NCI-H345 treated with DMSO at 0.1 percent for 48 hours (cell line): ENCODE data around the gene NFIC.
A peak's percentile ranks its signal among the peaks of the same experiment; 100 is the strongest.
"Not testable (repeated sequence)": the region's sequence is repeated elsewhere in the genome, so short reads cannot be mapped to it uniquely, and the experiment has no call there.

Experiments
- DNase-seq: peaks from one replicate; lab custom pipeline; 2025; ENCODE audit not compliant: unreplicated experiment; lab: John Stamatoyannopoulos, UW

Gene NFIC

DNA sequence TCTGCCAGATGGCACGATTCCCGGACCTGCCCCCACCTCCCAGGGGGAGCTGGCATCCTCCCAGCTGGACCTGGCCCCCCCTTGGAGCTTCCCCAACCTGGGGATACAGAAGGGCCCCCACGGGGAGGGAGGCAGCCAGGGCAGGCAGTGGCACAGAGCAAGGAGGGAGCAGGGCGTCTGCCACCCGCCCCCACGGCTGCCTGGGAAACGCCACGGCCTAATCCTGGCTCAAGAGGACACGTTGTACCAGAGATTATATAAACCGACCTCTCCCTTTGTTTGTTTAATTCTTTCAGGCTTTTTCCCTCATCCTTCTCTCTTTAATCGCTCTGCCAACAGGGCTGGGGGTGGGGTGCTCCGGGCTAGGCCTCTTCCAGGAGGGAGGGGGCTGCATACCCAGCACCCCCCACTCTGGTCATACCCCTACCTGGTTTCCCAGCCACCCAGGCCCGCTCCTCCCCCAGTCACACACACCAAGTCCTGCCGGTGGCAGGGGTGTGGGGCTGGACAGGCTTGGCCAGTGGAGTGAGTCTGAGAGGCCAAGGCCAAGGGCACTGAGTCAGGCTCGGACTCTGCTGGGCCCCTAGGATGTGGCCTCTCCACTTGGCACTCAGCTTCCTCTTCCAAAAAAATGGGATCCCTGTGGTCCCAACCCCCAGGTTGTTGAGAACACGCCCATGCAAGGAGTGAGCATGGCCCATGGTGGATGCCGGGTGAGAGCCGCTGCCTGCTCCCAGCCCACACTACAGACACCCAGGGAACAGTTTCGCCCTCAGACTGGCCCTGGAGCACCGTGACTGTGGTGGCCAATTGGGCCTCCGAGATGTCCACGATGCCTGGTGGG lies 29.5 kb upstream of the NFIC start:
- DNase-seq: peak; percentile 33

DNA sequence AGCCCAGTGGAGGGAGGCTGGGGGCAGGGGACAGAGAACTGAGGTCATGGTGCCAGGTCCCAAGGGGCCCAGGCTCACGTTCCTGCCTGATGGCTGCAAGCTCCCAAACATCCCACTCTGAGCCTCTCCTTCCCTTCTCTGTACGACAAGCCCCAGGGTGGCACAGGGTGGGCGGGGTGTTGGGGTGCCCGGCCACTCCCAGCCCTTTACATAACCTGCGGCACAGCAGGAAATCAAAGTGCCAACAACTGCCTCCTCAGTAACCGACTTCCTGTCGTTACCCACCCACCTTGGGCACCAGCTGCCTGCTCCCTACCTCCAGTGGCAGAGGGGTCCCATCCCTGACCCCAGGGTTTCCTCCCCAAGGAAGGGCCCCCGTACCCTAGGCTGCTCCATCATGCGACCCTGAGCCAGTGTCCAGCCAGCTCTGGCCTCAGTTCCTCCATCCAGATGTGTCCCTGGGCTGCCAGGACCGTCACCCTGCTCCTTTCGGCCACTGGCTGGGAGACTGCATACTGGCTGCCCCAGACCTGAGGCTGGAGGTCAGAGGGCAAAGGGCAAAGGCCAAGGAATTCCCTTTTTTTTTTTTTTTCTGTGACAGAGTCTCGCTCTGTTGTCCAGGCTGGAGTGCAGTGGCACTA lies 27.7 kb upstream of the NFIC start:
- no peak for DNase-seq

DNA sequence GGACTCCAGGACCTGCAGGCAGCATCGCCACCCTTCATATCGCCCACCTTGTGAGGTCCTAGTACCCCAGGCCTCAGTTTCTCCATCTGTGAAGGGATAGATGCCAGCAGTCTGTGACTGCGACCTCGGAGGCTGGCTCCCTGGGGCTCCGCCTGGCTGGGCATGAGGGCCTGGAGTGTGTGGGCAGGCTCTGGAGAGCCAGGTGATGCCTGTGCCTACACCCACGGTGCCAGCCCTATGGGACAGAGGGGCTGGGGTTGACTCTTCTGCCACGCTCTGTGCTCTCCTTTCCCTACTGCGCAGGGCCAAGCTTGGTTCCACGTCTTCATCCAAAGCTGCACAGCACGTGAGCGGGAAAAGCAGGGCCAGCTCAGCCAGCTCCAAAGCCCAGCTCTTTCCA lies 26.0 kb upstream of the NFIC start:
- no peak for DNase-seq

DNA sequence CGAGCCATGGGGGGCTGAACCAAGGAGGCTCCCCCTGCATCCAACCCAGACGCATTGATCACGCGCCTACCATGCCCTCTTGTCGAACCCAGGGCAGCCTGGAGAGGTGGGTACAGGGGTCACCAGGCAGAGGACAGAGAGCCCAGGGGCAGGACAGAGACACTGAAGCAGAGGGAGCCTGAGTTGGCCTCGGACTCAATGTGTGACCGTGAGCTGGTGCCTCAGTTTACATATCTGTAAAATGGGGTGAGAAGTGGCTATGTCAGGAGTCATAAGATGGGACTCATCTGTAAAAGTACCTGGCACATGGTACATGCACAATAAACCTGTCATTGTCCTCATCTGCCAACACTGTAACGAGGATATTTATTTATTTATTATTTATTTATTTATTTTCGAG lies 24.1 kb upstream of the NFIC start:
- no peak for DNase-seq

DNA sequence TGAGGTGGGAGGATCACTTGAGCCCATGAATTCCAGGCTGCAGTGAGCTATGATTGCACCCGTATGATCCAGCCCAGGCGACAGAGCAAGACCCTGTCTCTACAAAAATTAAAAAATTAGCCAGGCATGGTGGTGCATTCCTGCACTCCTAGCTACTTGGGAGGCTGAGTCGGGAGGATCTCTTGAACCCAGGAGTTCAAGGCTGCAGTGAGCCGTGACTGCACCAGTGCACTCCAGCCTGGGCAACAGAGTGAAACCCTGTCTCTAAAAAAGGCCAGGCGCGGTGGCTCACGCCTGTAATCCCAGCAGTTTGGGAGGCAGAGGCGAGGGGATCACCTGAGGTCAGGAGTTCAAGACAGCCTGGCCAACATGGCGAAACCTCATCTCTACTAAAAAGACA lies 23.4 kb upstream of the NFIC start:
- not testable (repeated sequence) for DNase-seq

DNA sequence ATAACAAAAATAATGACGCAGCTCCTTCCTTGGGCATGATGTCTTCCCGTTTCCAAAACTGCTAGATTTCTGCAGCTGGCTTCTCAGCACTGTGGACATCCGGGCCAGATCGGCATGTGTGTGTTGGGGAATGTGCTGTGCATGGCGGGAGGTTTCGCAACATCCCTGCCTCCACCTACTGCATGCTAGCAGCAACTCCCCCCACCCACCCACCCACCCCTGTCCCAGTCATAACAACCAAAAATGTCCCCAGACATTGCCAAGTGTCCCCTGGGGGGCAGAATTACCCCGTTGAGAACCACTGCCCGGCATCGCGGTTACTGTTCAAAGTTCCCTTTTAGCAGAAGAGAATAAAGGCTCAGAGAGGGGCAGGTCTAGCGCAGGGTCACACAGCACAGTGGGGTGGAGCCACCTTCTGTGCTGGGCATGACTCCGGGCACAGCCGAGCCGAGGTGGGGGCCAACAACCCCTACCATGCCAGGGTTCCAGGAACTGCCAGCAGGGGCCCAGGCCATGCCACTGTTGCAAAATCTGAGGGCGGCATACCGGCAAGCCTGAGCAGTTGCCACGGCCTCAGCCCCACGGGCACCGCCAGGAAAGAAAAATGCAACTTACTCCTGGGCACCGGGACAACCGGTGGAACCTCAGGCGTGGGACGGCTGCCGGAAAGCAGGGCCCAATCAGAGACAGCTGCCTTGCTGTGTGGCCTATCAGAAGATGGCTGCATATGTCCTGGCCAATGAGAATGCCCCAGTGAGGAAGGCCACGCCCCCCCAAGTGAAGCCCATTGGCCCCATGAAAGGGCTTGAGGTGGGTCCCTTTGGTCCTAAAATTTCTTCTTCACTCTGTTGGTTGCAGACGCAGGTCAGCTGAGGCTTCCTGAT lies 22.5 kb upstream of the NFIC start:
- no peak for DNase-seq

DNA sequence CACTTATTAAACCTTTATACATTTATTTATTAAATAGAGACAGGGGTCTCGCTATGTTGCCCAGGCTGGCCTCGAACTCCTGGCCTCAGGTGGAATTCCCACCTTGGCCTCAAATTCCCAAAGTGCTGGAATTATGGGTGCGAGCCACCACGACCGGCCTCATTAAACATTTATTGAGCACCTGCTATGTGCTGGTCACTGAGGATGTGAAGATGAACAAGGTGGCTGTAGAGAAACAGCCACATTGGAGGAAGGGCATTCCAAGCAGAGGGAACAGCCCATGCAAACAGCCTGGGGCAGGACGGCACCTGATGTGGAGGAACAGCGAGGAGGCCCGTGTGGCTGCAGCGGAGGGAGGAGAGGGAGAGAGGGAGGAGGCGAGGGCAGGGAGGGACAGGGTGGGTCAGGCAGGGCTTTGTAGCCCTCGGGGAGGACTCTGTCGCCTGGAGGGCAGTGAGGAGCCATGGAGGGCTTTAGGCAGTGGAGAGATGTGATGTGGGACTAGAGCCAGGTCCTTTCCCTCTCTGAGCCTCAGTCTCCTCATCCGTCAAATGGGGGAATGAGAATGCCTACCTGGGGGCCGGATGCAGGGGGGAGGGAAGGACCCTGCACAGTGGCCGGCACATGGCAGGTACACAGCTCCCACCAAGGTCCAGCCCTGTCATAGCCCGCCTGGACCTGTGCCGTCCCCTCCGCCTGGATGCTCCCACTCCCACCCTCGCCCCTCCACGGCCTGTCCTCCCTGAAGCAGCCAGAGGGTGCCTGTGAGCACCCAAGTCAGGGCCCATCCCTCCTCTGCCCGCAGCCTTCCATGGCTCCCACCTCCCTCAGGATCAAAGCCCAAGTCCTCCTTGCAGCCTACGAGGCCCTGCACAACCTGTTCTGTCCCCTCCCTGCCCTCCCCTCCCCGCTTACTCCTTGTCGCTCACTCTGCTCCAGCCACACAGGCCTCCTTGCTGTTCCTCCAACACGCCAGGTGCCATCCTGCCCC lies 21.5 kb upstream of the NFIC start:
- DNase-seq: no peak

DNA sequence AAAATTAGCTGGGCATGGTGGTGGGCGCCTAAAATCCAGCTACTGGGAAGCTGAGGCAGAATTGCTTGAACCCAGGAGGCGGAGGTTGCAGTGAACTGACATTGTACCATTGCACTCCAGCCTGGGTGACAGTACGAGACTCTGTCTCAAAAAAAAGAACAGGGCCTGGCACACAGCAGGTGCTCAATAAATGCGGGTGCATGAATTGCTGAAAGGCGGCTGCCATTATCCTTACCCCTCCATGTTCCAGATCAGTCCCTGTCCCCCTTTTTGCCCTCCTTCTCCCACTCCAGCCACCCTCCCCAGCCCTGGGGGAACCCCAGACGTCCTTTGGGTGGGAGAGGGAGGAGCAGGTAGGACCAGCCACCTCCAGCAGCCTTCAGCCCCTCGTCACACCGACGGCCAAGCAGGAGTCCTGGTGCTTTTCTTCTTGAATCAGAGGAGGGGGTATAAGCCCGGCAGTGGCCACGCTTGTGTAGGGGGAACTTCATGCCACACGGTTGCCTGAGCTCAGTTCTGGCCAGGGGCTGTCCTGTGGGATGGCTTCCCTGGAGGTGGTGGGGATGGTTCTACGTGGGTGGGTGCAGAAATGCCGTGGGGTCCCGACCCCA lies 20.4 kb upstream of the NFIC start:
- DNase-seq: no peak

DNA sequence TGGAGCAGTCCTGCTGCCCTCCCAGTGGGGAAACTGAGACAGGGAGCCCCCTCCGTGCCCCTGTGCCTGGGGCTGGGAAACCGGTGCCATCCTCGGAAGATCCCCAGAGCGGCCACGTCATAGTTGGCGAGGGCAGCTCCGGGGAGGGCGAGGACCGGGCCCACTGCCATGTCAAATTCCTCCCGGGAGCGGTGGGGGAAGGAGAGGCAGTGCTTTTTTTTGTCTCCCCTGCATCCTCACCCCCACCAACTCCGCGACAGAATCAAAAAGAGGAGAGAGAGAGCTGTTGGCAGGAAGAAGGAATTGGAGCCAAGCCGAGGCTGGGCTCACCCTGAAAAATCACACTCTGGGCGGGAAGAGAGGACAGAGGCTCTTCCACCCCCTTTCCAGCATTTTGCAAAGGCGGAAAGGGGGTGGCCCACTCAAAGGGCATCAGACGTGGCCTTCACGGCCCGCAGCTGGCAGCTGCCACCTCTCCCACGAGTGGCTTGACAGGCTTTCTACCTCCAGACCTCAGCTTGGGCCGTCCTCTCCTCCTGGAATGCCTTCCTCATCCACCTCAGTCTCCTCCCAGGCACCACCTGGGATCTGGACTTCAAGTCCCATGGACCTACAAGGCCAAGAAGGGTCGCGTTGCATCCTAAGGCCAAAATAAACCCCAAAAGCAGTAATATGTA lies 19.6 kb upstream of the NFIC start:
- no peak for DNase-seq

DNA sequence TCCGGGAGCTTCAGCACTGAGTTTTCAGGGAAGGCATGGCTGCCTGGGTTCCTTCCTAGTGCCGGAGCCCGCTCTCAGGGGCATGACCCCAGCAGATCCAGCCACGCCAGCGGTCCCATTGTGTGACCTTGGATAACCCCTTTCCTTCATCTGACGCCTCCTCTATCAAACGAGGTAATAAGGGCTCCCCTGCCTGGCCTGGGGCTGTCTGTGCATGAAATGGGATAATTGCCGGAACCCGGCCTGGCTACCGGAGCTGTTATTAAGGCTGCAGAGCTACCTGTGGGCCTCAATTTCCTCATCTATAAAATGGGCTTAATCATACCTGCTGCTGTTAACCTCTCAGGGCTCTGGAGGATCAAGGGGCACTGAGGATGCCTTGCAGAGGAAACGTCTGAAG lies 18.3 kb upstream of the NFIC start:
- DNase-seq: no peak

DNA sequence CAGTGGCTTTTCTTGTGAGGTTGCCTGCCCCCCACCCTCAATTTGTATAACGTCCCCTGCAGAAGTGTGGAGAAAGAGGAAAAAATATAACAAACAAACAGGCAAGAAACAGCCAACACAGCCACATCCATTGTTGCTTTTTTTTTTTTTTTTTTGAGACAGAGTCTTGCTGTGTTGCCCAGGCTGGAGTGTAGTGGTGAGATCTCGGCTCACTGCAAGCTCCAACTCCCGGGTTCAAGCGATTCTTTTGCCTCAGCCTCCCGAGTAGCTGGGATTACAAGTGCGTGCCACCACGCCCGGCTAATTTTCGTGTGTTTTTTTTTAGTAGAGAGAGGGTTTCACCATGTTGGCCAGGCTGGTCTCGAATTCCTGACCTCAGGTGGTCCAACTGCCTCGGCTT lies 17.9 kb upstream of the NFIC start:
- DNase-seq: not testable (repeated sequence)

DNA sequence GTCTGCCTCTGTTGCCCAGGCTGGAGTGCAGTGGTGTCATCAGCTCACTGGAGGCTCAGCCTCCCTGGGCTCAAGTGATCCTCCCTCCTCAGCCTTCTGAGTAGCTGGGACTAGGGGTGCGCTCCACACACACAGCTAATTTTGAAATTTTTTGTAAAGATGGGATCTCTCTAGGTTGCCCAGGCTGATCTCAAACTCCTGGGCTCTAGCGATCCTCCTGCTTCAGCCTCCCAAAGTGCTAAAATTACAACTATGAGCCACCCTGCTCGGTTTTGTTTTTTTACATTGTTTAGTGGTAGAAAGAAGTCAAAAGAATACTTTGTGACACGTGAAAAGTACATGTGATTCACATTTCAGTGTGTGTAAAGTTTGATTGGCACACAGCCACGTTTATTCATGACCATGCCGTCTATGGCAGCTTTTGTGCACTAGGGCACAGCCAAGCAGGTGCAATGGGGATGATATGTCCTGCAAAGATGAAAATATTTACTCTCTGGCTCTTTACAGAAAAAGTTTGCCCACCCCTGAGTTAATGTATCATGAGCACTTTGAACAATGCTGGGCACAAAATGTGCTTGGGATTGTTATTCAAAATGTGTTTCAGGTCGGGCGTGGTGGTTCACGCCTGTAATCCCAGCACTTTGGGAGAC lies 16.2 kb upstream of the NFIC start:
- peak; percentile 83 for DNase-seq

DNA sequence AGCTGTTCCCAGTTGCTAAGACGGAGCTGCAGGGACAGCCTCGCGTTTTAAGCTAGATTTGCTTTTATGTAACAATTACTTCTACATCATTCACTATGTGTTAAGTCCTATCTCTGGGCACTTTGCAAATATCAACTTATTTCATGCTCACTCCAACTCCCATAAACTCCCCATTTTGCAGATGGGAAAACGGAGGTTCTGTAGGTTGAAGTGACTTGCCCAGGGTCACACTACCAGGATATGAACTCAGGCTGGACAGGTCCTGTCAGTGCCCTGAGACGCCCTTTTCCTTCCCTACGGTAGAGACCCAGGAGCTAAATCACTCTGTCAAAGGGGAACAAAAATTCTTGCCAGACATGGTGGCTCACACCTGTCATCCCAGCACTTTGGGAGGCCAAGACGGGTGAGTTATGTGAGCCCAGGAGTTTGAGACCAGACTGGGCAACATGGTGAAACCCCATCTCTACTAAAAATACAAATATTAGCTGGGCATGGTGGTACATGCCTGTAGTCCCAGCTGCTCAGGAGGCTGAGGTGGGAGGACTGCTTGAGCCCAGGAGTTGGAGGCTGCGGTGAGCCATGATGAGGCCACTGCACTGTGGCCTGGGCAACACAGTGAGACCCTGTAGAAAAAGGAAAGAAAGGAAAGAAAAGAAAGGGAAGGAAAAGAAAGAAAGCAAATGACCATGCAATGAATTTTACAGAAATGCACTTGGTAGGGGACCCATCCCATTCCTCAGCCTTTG lies 14.5 kb upstream of the NFIC start:
- DNase-seq: no peak

DNA sequence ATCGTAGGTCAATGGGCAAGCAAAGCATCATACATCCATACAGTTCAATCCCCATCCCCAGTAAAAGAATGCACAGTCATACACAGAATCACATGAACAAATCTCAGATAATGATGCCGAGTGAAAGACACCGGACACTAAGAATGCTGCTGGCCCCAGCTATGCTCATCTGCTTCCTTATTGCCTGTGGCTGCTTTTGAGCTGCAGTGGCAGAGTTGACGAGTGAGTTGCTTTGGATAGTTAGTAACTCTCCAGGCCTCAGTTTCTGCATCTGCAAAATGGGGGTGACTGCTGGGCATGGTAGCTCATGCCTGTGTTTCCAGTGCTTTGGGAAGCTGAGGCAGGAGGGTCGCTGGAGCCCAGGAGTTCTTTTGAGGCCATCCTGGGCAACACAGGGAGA lies 12.9 kb upstream of the NFIC start:
- DNase-seq: no peak

DNA sequence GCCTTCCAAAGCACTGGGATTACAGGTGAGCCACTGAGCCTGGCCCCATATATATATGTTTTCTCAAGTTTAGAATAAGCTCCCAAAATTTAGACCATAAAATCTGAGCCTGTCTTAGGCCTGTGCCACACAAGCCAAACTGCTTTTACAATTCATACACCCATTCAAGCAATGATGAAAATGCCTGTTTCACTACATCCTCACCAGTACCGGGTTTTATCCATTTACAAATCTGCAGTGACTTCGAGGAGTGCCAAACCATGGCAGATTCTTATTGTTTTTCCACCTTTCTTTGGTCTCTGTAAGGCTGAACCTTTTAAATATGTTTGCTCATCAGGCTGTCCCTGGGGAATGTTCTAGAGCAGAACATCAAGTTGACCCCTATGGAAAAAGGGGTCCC lies 9.6 kb upstream of the NFIC start:
- DNase-seq: no peak

DNA sequence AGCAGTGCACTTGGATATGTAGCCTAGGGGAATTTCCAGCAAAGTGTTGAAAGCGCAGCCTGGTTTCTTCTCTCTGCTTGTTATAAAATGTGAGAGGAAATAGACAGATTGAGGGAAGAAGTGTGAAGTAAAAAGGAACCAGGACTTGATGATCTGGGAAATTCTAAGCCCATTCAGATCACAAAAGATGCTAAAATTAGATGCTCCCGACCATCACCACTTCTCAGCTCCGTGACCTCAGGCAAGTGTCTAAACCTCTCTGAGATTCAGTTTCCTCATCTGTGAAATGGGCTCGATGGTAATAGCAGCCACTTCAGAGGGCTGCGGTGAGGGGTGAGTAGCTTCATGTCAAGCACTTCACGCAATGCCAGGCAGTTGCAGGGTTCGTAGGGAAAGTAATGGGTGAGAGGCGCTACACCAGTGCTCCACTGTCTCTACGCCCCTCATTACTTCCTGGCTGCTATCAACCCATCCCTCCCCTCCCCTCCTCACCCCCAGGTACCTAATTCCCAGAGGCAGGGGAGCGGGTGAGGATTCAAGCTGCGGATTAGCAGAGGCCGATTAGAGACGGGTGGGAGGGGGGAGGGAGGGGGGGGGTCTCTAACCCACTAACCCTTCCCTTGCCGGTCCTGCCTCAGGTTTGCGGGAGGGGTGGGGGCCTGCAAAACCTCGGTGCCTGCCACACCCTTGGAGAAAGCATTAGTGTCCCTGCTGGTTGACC lies 9.0 kb upstream of the NFIC start:
- no peak for DNase-seq

DNA sequence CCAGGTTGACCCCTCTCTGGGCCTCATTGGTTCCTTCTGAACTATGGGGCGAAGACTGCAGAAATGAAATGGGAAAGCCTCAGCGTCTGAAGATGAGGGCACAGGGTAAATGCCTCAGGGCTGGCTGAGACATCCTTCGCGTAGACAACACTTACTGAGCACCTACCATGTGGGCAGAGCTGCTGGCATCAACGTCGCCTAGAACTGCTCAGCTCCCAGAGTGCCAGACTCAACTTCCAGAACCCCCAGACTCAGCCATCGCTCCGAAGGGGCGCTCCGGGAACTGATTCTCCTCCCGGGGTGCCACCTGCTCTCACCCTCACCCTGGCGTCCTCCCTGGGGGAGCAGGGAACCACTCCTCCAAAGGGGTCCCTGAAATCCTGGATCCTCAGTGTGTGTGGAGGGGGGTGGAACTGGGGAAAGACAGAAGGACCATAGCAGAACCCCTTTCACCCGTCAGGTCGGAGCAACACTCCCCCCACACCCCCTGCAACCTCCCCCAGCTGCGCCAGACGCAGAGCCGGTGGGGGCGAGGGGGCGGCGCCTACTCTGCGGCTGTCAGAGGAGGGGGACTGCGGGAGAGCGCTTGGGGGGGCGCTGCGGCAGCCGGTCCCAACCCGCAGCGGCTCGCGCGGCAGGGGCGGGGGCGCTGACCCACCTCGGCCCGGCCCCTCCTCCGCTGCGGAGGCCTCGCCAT lies 8.2 kb upstream of the NFIC start:
- no peak for DNase-seq
